ENCODE data around the gene C17orf67.

The C17orf67 gene

DNA sequence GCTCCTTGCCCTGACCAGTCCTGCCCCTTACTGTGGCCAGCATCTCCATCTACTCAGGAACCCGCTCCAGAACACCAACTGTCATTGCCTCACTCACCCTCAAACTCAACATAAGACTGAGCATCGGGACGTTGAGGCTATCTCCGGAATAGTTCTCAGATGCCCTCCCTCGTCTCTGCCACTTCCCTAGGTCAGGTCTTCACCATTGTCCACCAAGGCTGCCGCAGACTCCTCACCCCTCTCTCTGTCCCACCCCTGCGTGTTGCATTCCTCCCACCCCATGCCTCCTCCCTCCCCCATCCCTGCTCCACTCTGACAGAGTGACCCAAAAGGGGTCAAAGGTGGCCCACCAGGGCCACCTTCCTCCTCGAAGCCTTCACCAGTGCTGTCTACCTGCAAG is 37.2 kb downstream of the C17orf67 start:
- H3K9ac ChIP-seq (ENCODE audit: low read length): no peak overlapping the region
- H3K27me3 ChIP-seq (ENCODE audit: insufficient read depth, low read length, poor library complexity): no peaks in the 10 kb centered on the region
- H3K56ac ChIP-seq (ENCODE audit: low read length): no peak overlapping the region
- H3K18ac ChIP-seq (ENCODE audit: low read length): no peak overlapping the region
- no peak overlapping the region for H2BK5ac ChIP-seq (ENCODE audit: low read length)
- H3K4me3 ChIP-seq (ENCODE audit: low read length): no peak overlapping the region
- no peaks in the 10 kb centered on the region for H3K79me1 ChIP-seq (ENCODE audit: low read length)
- H2AK5ac ChIP-seq (ENCODE audit: low read length): no peak overlapping the region
- H3K4ac ChIP-seq (ENCODE audit: low read depth, low read length): no peak overlapping the region
- WGBS (ENCODE audit: extremely low coverage, insufficient coverage, low lambda C conversion rate): no CpG with 5 or more reads among the region's 8 CpGs
- H3K4me2 ChIP-seq (ENCODE audit: low read length): no peak overlapping the region
- no peaks in the 10 kb centered on the region for H3K4me1 ChIP-seq (ENCODE audit: control insufficient read depth, low read depth, low read length)
- H4K5ac ChIP-seq (ENCODE audit: low read length): no peak overlapping the region
- no peak for DNase-seq
- no peak overlapping the region for H3K23ac ChIP-seq (ENCODE audit: low read length)
- no peaks in the 10 kb centered on the region for H3K36me3 ChIP-seq (ENCODE audit: control insufficient read depth, insufficient read depth, low read length)
- H4K8ac ChIP-seq (ENCODE audit: low read depth, low read length): no peak overlapping the region
- no peaks in the 10 kb centered on the region for H3K79me2 ChIP-seq (ENCODE audit: control insufficient read depth, insufficient read depth, low read length)
- H2BK15ac ChIP-seq (replicated peaks; ENCODE audit: low read depth): no peak overlapping the region
- H3K27ac ChIP-seq (ENCODE audit: low read depth, low read length): no peak overlapping the region
- no peak overlapping the region for H2BK120ac ChIP-seq (ENCODE audit: low read depth, low read length)

DNA sequence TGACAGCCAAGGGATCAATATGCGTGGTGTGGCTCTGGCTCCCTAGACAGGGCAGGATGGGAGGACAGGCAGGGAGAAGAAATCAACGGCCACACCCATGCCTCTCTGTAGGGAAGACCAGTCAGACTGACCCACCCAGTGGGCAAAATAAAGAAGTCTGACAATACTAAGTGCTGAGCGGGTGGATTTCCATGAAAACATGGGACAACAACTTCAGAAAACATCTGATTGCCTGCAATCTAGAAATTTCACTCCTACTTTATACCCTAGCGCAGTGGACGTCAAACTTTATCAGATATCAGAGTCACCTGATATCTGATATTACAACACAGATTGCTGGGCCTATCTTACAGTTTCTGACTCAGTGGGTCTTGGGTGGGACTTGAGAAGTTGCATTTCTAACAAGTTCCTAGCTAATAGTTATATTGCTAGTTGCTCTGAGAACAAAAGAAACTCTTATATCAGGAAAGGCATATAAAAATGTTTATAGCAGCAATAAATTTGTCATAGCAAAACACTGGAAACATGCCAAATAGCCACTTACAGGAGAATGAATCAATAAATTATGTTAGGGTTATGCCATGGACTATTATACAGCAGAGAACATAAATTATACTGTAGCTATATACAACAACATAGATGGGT is 38.4 kb downstream of the C17orf67 start:
- no peaks in the 10 kb centered on the region for H3K27me3 ChIP-seq (ENCODE audit: insufficient read depth, low read length, poor library complexity)
- no peak overlapping the region for H3K23ac ChIP-seq (ENCODE audit: low read length)
- no peak overlapping the region for H3K4me2 ChIP-seq (ENCODE audit: low read length)
- H3K56ac ChIP-seq (ENCODE audit: low read length): no peak overlapping the region
- WGBS (ENCODE audit: extremely low coverage, insufficient coverage, low lambda C conversion rate): no CpG with 5 or more reads among the region's 5 CpGs
- H2BK15ac ChIP-seq (replicated peaks; ENCODE audit: low read depth): no peak overlapping the region
- no peak overlapping the region for H4K5ac ChIP-seq (ENCODE audit: low read length)
- H3K9ac ChIP-seq (ENCODE audit: low read length): no peak overlapping the region
- no peak overlapping the region for H3K18ac ChIP-seq (ENCODE audit: low read length)
- H2BK5ac ChIP-seq (ENCODE audit: low read length): no peak overlapping the region
- no peaks in the 10 kb centered on the region for H3K79me1 ChIP-seq (ENCODE audit: low read length)
- H2AK5ac ChIP-seq (ENCODE audit: low read length): no peak overlapping the region
- DNase-seq: no peak
- H2BK120ac ChIP-seq (ENCODE audit: low read depth, low read length): no peak overlapping the region
- no peak overlapping the region for H3K4ac ChIP-seq (ENCODE audit: low read depth, low read length)
- no peak overlapping the region for H3K4me3 ChIP-seq (ENCODE audit: low read length)
- H3K79me2 ChIP-seq (ENCODE audit: control insufficient read depth, insufficient read depth, low read length): no peaks in the 10 kb centered on the region
- no peaks in the 10 kb centered on the region for H3K36me3 ChIP-seq (ENCODE audit: control insufficient read depth, insufficient read depth, low read length)
- no peak overlapping the region for H3K27ac ChIP-seq (ENCODE audit: low read depth, low read length)
- no peaks in the 10 kb centered on the region for H3K4me1 ChIP-seq (ENCODE audit: control insufficient read depth, low read depth, low read length)
- H4K8ac ChIP-seq (ENCODE audit: low read depth, low read length): no peak overlapping the region

DNA sequence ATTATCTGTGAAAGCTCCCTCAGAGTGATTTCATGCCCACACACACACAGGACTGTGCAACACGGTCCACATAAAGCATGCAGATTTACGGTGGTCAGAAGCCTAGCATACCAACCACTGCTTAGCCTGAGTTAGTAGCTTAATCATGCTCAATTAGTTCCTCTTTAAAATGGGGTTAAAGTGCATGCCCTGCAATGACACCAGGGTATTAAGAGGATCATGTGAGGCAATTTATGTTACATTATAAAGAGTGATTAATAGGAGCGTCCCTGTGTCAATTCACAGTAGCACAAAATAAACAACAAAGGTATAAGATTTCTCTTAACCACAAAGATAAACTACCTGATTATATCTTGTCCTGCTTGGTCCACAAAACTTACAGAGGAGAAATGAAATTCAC is 39.8 kb downstream of the C17orf67 start:
- H3K23ac ChIP-seq (ENCODE audit: low read length): no peak overlapping the region
- H4K5ac ChIP-seq (ENCODE audit: low read length): no peak overlapping the region
- no peak overlapping the region for H2BK5ac ChIP-seq (ENCODE audit: low read length)
- H4K8ac ChIP-seq (ENCODE audit: low read depth, low read length): no peak overlapping the region
- no peak overlapping the region for H2AK5ac ChIP-seq (ENCODE audit: low read length)
- no peak overlapping the region for H2BK15ac ChIP-seq (replicated peaks; ENCODE audit: low read depth)
- DNase-seq: no peak
- H3K4me2 ChIP-seq (ENCODE audit: low read length): no peak overlapping the region
- H3K36me3 ChIP-seq (ENCODE audit: control insufficient read depth, insufficient read depth, low read length): no peaks in the 10 kb centered on the region
- no CpG with 5 or more reads among the region's 3 CpGs for WGBS (ENCODE audit: extremely low coverage, insufficient coverage, low lambda C conversion rate)
- no peak overlapping the region for H3K4me3 ChIP-seq (ENCODE audit: low read length)
- no peak overlapping the region for H3K4ac ChIP-seq (ENCODE audit: low read depth, low read length)
- no peaks in the 10 kb centered on the region for H3K79me1 ChIP-seq (ENCODE audit: low read length)
- H3K79me2 ChIP-seq (ENCODE audit: control insufficient read depth, insufficient read depth, low read length): no peaks in the 10 kb centered on the region
- no peaks in the 10 kb centered on the region for H3K27me3 ChIP-seq (ENCODE audit: insufficient read depth, low read length, poor library complexity)
- H3K4me1 ChIP-seq (ENCODE audit: control insufficient read depth, low read depth, low read length): no peaks in the 10 kb centered on the region
- no peak overlapping the region for H3K56ac ChIP-seq (ENCODE audit: low read length)
- H3K27ac ChIP-seq (ENCODE audit: low read depth, low read length): no peak overlapping the region
- no peak overlapping the region for H2BK120ac ChIP-seq (ENCODE audit: low read depth, low read length)
- H3K9ac ChIP-seq (ENCODE audit: low read length): no peak overlapping the region
- no peak overlapping the region for H3K18ac ChIP-seq (ENCODE audit: low read length)

DNA sequence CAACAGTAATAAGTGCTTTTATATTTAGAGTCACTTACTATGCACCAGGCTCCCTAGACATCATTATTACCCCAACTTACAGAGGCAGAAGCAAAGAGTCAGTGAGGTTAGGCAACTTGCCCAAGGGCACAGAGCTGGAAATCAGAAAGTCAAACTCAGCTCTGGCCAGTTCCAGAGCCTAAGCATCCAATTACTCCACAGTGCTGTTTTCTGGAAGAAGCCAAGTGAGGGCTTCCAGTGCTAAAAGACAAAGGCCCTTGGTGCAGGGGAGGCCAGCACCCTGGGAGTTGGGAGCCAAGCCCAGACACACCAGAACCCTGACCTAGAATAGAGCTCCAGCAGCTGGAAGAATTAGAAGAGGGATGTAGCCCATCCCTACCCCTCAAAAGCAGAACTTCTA is 40.2 kb downstream of the C17orf67 start:
- Histone ChIP-seq H3K18ac (ENCODE audit: low read length) (no peak overlapping the region), H3K4me2 (ENCODE audit: low read length) (no peak overlapping the region), H3K36me3 (ENCODE audit: control insufficient read depth, insufficient read depth, low read length) (no peaks in the 10 kb centered on the region), H3K4me3 (ENCODE audit: low read length) (no peak overlapping the region), H3K23ac (ENCODE audit: low read length) (no peak overlapping the region), H2AK5ac (ENCODE audit: low read length) (no peak overlapping the region), H3K9ac (ENCODE audit: low read length) (no peak overlapping the region), H3K4me1 (ENCODE audit: control insufficient read depth, low read depth, low read length) (no peaks in the 10 kb centered on the region), H3K56ac (ENCODE audit: low read length) (no peak overlapping the region), H3K79me2 (ENCODE audit: control insufficient read depth, insufficient read depth, low read length) (no peaks in the 10 kb centered on the region), H4K5ac (ENCODE audit: low read length) (no peak overlapping the region), H3K27me3 (ENCODE audit: insufficient read depth, low read length, poor library complexity) (no peaks in the 10 kb centered on the region), H3K4ac (ENCODE audit: low read depth, low read length) (no peak overlapping the region), H2BK5ac (ENCODE audit: low read length) (no peak overlapping the region), H2BK15ac (replicated peaks; ENCODE audit: low read depth) (no peak overlapping the region), H2BK120ac (ENCODE audit: low read depth, low read length) (no peak overlapping the region), H3K79me1 (ENCODE audit: low read length) (no peaks in the 10 kb centered on the region), H3K27ac (ENCODE audit: low read depth, low read length) (no peak overlapping the region), H4K8ac (ENCODE audit: low read depth, low read length) (no peak overlapping the region)
- no peak for DNase-seq

DNA sequence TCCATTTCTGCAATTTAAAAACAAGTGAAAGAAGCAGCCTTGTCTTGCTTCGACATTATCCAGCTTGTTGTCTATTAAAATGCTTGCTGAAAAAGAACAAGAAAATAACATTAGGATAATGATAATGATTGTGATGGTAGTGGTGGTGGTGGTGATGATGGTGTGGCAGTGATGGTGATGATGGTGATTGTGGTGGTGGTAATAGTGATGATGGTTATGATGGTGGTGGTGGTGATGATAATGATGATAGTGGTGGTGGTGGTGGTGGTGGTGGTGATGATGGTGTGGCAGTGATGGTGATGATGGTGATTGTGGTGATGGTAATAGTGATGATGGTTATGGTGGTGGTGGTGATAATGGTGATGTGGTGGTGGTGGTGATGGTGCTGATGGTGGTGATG is 41.5 kb downstream of the C17orf67 start:
- H2BK5ac ChIP-seq (ENCODE audit: low read length): no peak overlapping the region
- H3K4me1 ChIP-seq (ENCODE audit: control insufficient read depth, low read depth, low read length): no peaks in the 10 kb centered on the region
- no peak overlapping the region for H3K23ac ChIP-seq (ENCODE audit: low read length)
- no peak for DNase-seq
- H3K4ac ChIP-seq (ENCODE audit: low read depth, low read length): no peak overlapping the region
- H2BK15ac ChIP-seq (replicated peaks; ENCODE audit: low read depth): no peak overlapping the region
- no peak overlapping the region for H3K9ac ChIP-seq (ENCODE audit: low read length)
- H2AK5ac ChIP-seq (ENCODE audit: low read length): no peak overlapping the region
- H4K8ac ChIP-seq (ENCODE audit: low read depth, low read length): no peak overlapping the region
- no CpG with 5 or more reads among the region's 1 CpG for WGBS (ENCODE audit: extremely low coverage, insufficient coverage, low lambda C conversion rate)
- H3K4me3 ChIP-seq (ENCODE audit: low read length): no peak overlapping the region
- no peak overlapping the region for H3K56ac ChIP-seq (ENCODE audit: low read length)
- H3K27ac ChIP-seq (ENCODE audit: low read depth, low read length): no peak overlapping the region
- no peak overlapping the region for H4K5ac ChIP-seq (ENCODE audit: low read length)
- no peaks in the 10 kb centered on the region for H3K36me3 ChIP-seq (ENCODE audit: control insufficient read depth, insufficient read depth, low read length)
- no peak overlapping the region for H3K4me2 ChIP-seq (ENCODE audit: low read length)
- H3K27me3 ChIP-seq (ENCODE audit: insufficient read depth, low read length, poor library complexity): no peaks in the 10 kb centered on the region
- H2BK120ac ChIP-seq (ENCODE audit: low read depth, low read length): no peak overlapping the region
- H3K18ac ChIP-seq (ENCODE audit: low read length): no peak overlapping the region
- no peaks in the 10 kb centered on the region for H3K79me1 ChIP-seq (ENCODE audit: low read length)
- no peaks in the 10 kb centered on the region for H3K79me2 ChIP-seq (ENCODE audit: control insufficient read depth, insufficient read depth, low read length)

DNA sequence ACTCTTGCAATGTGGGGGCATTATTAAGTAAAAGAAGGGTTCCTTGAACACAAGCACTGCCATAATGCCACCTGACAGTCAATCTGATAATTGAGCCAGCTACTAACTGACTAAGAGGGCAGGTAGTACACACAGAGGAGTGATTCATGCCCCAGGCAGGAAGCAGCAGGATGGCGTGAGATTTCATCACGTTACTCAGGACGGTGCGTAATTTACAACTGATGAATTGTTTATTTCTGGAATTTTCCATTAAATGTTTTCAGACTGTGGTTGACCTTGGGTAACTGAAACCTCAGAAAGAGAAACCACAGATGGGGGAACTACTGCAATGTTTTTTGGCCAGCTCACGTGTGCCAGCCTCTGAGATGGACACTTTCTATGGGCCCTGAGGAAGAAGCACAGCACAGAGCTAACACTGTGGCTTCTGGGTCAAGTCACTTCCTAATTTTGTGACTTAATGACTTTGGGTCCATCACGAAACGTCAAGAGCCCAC is 46.7 kb downstream of the C17orf67 start:
- no peak overlapping the region for H2BK5ac ChIP-seq (ENCODE audit: low read length)
- no peak overlapping the region for H3K23ac ChIP-seq (ENCODE audit: low read length)
- DNase-seq: peak; percentile 73
- no peaks in the 10 kb centered on the region for H3K36me3 ChIP-seq (ENCODE audit: control insufficient read depth, insufficient read depth, low read length)
- H3K9ac ChIP-seq (ENCODE audit: low read length): no peak overlapping the region
- H2AK5ac ChIP-seq (ENCODE audit: low read length): no peak overlapping the region
- peak overlapping the region; percentile 15 for H4K8ac ChIP-seq (ENCODE audit: low read depth, low read length)
- H3K4me3 ChIP-seq (ENCODE audit: low read length): no peak overlapping the region
- H3K79me2 ChIP-seq (ENCODE audit: control insufficient read depth, insufficient read depth, low read length): no peaks in the 10 kb centered on the region
- H2BK120ac ChIP-seq (ENCODE audit: low read depth, low read length): no peak overlapping the region
- H3K18ac ChIP-seq (ENCODE audit: low read length): no peak overlapping the region
- no peak overlapping the region for H2BK15ac ChIP-seq (replicated peaks; ENCODE audit: low read depth)
- no peak overlapping the region for H3K4me2 ChIP-seq (ENCODE audit: low read length)
- no peak overlapping the region for H3K27ac ChIP-seq (ENCODE audit: low read depth, low read length)
- no CpG with 5 or more reads among the region's 7 CpGs for WGBS (ENCODE audit: extremely low coverage, insufficient coverage, low lambda C conversion rate)
- no peaks in the 10 kb centered on the region for H3K4me1 ChIP-seq (ENCODE audit: control insufficient read depth, low read depth, low read length)
- no peaks in the 10 kb centered on the region for H3K27me3 ChIP-seq (ENCODE audit: insufficient read depth, low read length, poor library complexity)
- no peak overlapping the region for H4K5ac ChIP-seq (ENCODE audit: low read length)
- H3K56ac ChIP-seq (ENCODE audit: low read length): no peak overlapping the region
- no peaks in the 10 kb centered on the region for H3K79me1 ChIP-seq (ENCODE audit: low read length)
- H3K4ac ChIP-seq (ENCODE audit: low read depth, low read length): no peak overlapping the region

Measured in mesendoderm (in vitro differentiated cells).